Measurements from ENCODE around the gene KHK.
"Not testable (repeated sequence)": the region's sequence is repeated elsewhere in the genome, so short reads cannot be mapped to it uniquely, and the experiment has no call there.

Gene KHK

DNA sequence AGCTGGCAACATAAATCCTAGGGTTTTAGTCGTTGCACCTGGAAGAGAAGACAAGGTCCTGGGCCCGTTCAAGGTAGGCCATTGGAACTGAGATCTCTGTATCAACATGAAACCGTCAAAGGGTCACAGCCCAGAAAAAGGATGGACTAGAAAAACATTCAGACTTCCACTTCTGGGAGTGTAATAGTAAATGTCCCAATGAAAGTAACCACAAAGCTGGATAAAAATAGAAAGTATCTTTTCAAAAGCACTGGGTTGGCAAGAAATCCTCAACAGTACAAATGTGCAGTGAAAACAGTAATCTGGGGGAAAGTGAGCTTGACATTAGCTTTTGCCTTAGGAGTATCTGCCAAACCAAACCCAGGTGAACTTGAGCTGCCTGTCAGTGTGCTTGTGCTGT, 19.4 kb downstream of the KHK start:
- H3K27ac ChIP-seq: no peak overlapping the region
- TF ChIP-seq, protein P1, sequence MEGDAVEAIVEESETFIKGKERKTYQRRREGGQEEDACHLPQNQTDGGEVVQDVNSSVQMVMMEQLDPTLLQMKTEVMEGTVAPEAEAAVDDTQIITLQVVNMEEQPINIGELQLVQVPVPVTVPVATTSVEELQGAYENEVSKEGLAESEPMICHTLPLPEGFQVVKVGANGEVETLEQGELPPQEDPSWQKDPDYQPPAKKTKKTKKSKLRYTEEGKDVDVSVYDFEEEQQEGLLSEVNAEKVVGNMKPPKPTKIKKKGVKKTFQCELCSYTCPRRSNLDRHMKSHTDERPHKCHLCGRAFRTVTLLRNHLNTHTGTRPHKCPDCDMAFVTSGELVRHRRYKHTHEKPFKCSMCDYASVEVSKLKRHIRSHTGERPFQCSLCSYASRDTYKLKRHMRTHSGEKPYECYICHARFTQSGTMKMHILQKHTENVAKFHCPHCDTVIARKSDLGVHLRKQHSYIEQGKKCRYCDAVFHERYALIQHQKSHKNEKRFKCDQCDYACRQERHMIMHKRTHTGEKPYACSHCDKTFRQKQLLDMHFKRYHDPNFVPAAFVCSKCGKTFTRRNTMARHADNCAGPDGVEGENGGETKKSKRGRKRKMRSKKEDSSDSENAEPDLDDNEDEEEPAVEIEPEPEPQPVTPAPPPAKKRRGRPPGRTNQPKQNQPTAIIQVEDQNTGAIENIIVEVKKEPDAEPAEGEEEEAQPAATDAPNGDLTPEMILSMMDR (conservative IDR thresholded peaks at IDR 0.05): no peak

DNA sequence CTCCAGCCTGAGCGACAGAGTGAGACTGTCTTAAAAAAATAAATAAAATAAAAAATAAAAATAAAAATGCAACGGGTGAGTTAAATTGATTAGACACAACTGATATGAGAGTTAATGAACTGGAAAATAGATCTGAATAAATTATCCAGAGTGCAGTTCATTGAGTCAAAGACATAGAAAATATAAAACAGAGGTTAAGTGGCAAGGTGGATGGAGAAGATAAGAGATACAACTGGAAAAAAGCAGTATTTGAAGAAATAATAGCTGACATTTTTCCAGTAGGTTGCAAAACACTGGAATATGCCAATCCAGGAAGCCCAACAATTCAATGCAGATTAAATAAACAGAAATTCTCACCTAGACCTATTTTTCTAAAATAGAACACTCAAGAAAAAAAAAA, 21.6 kb downstream of the KHK start:
- H3K27ac ChIP-seq: no peak overlapping the region
- TF ChIP-seq, protein P1 (conservative IDR thresholded peaks at IDR 0.05): no peak

DNA sequence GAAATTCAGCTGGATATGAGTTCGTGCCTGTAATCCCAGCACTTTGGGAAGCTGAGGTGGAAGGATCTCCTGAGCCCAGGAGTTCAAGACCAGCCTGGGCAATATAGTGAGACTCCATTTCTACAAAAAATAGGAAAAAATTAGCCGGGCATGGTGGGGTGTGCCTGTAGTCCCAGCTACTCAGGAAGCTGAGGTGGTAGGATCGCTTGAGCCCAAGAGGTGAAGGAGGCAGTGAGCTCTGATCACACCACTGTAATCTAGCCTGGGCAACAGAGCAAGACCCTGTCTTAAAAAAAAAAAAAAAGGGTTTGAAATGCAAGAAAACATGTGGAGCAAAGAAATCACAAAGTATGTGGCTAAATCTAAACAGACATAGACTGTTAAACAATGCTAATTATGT, 22.5 kb downstream of the KHK start:
- no peak overlapping the region for H3K27ac ChIP-seq
- TF ChIP-seq, protein P1 (conservative IDR thresholded peaks at IDR 0.05): no peak

DNA sequence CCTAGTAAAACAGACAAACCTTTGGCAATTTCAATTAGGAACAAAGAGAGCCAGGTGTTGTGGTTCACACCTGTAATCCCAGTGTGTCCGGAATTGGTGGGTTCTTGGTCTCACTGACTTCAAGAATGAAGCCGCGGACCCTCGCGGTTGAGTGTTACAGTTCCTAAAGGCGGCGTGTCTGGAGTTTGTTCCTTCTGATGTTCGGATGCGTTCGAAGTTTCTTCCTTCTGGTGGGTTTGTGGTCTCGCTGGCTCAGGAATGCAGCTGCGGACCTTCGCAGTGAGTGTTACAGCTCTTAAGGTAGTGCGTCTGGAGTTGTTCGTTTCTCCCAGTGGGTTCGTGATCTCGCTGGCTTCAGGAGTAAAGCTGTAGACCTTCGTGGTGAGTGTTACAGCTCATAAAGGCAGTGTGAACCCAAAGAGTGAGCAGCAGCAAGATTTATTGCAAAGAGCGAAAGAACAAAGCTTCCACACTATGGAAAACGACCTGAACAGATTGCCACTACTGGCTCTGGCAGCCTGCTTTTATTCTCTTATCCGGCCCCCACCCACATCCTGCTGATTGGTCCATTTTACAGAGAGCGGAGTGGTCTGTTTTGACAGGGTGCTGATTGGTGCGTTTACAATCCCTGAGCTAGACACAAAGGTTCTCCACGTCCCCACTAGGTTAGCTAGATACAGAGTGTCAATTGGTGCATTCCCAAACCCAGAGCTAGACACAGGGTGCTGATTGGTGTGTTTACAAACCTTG, 24.2 kb downstream of the KHK start:
- not testable (repeated sequence) for H3K27ac ChIP-seq

DNA sequence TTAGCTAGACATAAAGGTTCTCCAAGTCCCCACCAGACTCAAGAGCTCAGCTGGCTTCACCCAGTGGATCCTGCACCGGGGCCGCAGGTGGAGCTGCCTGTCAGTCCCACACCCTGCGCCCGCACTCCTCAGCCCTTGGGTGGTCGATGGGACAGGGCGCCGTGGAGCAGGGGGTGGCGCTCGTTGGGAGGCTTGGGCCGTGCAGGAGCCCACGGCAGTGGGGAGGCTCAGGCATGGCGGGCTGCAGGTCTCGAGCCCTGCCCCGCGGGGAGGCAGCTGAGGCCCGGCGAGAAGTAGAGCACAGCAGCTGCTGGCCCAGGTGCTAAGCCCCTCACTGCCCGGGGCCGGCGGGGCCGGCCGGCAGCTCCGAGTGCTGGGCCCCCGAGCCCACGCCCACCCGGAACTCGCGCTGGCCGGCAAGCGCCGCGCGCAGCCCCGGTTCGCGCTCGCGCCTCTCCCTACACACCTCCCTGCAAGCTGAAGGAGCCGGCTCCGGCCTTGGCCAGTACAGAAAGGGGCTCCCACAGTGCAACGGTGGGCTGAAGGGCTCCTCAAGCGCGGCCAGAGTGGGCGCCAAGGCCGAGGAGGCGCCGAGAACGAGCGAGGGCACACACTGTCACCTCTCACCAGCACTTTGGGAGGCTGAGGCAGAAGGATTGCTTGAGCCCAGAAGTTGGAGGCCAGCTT, 25.0 kb downstream of the KHK start:
- H3K27ac ChIP-seq: not testable (repeated sequence)

DNA sequence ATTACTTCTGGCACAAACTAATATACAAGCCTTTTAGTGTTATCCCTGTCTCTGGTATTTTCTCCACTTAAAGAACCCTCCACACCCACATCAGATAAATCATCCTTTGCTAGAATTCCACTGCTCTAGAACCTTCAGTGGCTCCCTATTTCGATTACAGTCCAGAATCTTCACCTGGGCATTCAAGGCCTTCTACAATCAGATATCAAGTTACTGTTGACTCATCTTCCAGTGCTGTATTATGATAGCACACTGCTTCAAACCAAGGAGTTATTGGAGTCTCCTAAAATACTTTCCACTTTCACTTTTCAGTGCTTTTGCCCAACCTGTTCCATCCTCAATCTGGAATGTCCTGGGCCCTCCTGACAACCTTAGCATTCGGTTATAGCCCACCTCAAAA, 28.9 kb downstream of the KHK start:
- TF ChIP-seq, protein P1 (conservative IDR thresholded peaks at IDR 0.05): no peak
- H3K27ac ChIP-seq: no peak overlapping the region

DNA sequence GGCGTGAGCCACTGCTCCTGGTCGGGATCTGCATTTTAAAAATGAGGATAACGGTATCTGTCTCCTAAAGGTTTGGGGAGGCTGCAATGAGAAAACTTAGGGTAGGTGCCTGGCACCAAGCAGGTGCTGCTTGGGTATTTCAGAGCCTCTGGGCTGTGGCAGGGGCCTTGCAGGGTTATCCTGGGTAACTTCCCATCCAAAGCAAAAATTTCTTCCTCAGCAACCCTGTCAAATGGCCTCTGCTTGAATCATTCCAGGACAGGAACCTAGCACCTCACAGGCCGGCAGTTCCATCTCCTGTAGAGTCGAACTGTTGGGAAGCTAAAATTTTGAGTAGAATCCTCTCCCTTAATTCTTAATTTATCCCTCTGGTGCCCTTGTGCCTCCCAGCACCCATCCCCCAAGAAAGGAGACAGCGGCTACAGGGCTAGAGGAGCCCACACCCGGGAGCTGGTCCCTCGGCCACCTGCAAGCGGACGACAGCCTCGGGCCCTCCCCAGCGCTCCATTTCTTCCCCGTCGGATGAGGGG, 31.5 kb downstream of the KHK start:
- TF ChIP-seq, protein P1 (conservative IDR thresholded peaks at IDR 0.05): no peak
- H3K27ac ChIP-seq: peak overlapping the region; percentile 84

DNA sequence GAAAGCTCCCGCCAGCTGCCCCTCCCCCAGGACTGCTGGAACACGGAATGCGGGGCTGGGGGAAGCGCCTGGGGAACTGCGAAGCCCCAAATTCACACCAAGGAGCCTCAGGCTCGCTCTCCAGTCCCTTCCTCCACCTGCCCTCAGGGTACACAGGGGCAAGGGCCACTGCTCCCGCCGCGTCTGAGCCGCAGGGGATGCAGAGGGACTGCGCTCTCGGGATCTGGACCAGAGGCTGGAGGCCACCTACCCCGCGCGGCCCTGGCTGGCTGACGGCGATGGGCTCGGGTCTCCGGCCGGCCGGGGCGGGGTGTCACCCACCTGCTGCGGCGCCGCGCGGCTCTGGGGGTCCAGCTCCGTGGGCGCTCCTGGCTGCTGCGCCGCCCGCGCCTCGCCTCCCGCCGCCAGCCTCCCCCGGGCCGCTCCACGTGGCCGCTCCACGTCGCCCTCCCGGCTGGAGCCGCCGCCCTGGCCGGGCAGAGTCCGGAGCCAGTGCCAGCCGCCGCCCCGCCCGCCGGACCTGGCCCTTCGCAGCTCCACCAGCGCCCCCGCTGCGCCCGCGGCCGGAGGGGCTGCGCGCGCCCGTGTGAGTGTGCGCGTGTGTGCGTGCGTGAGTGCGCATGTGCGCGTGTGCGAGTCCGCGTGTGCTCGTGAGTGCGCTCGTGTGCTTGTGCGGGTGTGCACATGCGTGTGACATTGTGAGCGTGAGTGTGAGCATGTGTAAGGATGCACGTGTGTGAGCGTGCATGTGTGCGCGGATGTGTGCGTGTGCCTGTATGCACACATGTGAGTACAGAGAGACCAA, 32.2 kb downstream of the KHK start, which contains the start of gene CGREF1:
CGREF1 (minus strand) TSS at position 604 of the 805 bp plus-strand sequence. CDS start 14,762 bp downstream, outside the sequence.
- H3K27ac ChIP-seq: peak within 1 kb of the TSS; percentile 84
- TF ChIP-seq, protein P1 (conservative IDR thresholded peaks at IDR 0.05): no peak

DNA sequence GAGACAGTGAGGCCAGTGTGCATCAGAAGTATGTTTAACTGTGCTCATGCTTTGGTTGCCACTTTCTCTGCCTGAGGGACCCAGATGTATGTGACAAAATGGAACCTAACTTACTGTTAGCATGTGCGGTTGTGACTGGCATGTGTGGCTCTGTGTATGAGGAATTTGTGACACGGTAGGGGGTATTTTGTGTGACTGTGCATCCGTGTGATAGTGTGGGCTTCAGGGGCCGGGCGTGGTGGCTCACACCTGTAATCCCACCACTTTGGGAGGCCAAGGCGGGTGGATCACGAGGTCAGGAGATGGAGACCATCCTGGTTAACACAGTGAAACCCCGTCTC, 32.7 kb downstream of the KHK start:
- peak overlapping the region; percentile 84 for H3K27ac ChIP-seq
